Measurements from ENCODE around the gene SNAI3.

DNA sequence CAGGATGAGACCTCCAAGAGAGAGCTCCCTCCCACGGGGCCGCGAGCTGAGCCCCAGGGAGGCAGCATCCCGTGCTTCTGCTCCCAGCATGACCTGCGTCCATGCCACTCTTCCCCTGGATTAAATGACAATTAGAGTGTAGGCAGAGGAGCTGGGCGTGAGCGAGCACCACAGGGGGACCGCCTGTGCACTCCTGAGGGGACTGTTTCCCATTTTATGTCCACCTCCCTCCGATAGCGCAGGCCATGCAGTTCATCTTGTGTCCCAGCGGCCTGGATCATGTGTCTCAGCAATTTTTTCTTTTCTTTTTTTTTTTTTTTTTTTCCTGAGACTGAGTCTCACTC lies 53.7 kb downstream of the SNAI3 start:
- TF ChIP-seq CTCF (IDR thresholded peaks at IDR 0.05 in 4 of 5, conservative IDR thresholded peaks at IDR 0.05 in 1 of 5) (no peak), POLR2A (IDR thresholded peaks at IDR 0.05) (no peak)

Data from gastrocnemius medialis (tissue), 4 donors.